ENCODE measurements around the gene OR8J1.
"Not testable (repeated sequence)": the region's sequence is repeated elsewhere in the genome, so short reads cannot be mapped to it uniquely, and the experiment has no call there.

OR8J1 gene

DNA sequence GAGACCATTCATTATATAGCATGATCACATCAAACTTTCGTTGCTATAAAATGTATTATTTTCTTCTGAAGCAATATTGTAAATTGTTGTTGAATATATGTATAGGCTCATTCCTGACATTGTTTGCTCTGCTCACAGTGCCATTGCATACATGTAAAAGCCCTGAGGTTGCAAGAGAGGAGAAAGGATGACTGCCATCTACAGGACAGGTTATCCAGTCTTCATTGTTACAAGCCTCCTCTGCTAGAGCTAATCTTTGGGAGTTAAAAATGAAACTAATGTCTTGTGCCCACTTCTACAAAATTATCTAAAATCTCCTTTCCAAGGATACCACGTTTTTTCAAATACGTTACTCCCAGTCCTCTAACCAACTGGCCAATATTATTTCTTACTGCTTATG, 42.0 kb downstream of the OR8J1 start:
- no peak for DNase-seq (ENCODE audit: insufficient read length, low spot score)
- TF ChIP-seq POLR2A (IDR thresholded peaks at IDR 0.05; ENCODE audit: low read depth, low read length) (no peak), SPI1 (IDR thresholded peaks at IDR 0.05; ENCODE audit: low read depth, low read length) (no peak), POLR2AphosphoS5 (IDR thresholded peaks at IDR 0.05; ENCODE audit: low read depth, low read length) (no peak), POU2F2 (IDR thresholded peaks at IDR 0.05; ENCODE audit: low read depth, low read length) (no peak), PAX5 (IDR thresholded peaks at IDR 0.05; ENCODE audit: insufficient read depth, low read length, severe bottlenecking) (no peak), TAF1 (IDR thresholded peaks at IDR 0.05; ENCODE audit: low read depth, low read length) (no peak)
- FAIRE-seq: no peak

- not testable (repeated sequence) for DNase-seq (ENCODE audit: insufficient read length, low spot score); FAIRE-seq
Observed at GRCh38 chr11:56401858-56402461, 47.9 kb downstream of the OR8J1 start.

- no peak for DNase-seq (ENCODE audit: insufficient read length, low spot score)
- FAIRE-seq: no peak
- TF ChIP-seq TAF1 (IDR thresholded peaks at IDR 0.05; ENCODE audit: low read depth, low read length): no peak
- TF ChIP-seq PAX5 (IDR thresholded peaks at IDR 0.05; ENCODE audit: insufficient read depth, low read length, severe bottlenecking): no peak
- no peak for TF ChIP-seq POU2F2 (IDR thresholded peaks at IDR 0.05; ENCODE audit: low read depth, low read length)
- no peak for TF ChIP-seq SPI1 (IDR thresholded peaks at IDR 0.05; ENCODE audit: low read depth, low read length)
- TF ChIP-seq POLR2AphosphoS5 (IDR thresholded peaks at IDR 0.05; ENCODE audit: low read depth, low read length): no peak
- no peak for TF ChIP-seq POLR2A (IDR thresholded peaks at IDR 0.05; ENCODE audit: low read depth, low read length)
Observed at GRCh38 chr11:56404393-56404792, 50.3 kb downstream of the OR8J1 start.

- FAIRE-seq (no peak), DNase-seq (ENCODE audit: insufficient read length, low spot score) (no peak)
- TF ChIP-seq POLR2AphosphoS5 (IDR thresholded peaks at IDR 0.05; ENCODE audit: low read depth, low read length): no peak
- no peak for TF ChIP-seq PAX5 (IDR thresholded peaks at IDR 0.05; ENCODE audit: insufficient read depth, low read length, severe bottlenecking)
- TF ChIP-seq POU2F2 (IDR thresholded peaks at IDR 0.05; ENCODE audit: low read depth, low read length): no peak
- TF ChIP-seq TAF1 (IDR thresholded peaks at IDR 0.05; ENCODE audit: low read depth, low read length): no peak
- no peak for TF ChIP-seq SPI1 (IDR thresholded peaks at IDR 0.05; ENCODE audit: low read depth, low read length)
- no peak for TF ChIP-seq POLR2A (IDR thresholded peaks at IDR 0.05; ENCODE audit: low read depth, low read length)
Observed at GRCh38 chr11:56410801-56411200, 56.7 kb downstream of the OR8J1 start.

Measured in GM12891 (cell line).